SKM-1 (cell line): ENCODE measurements around the gene DENND4C.
"Not testable (repeated sequence)": the region's sequence is repeated elsewhere in the genome, so short reads cannot be mapped to it uniquely, and the experiment has no call there.

Experiments
- DNase-seq: peaks from one replicate; lab custom pipeline; 2025; ENCODE audit not compliant: unreplicated experiment; lab: John Stamatoyannopoulos, UW

The DENND4C gene

DNA sequence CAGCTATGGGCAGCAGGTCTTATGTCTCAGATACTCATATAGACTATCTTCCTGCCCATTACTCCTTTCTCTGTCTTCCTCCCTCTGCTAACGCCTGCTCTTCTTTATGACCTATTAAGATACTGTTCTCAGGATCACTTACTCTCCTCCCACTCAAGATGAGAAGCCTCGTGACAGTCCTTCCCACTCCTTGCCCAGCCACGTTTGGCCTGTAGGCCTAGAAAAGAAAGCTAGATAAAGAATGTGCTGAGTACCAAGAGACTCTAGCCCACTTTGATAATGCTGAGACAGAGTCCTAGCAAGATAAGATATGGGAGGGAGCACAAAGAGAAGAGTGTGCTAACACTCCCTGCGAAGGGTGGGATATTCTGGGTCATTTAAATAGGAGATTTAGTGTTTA lies 6.8 kb upstream of the DENND4C start:
- no peak for DNase-seq

DNA sequence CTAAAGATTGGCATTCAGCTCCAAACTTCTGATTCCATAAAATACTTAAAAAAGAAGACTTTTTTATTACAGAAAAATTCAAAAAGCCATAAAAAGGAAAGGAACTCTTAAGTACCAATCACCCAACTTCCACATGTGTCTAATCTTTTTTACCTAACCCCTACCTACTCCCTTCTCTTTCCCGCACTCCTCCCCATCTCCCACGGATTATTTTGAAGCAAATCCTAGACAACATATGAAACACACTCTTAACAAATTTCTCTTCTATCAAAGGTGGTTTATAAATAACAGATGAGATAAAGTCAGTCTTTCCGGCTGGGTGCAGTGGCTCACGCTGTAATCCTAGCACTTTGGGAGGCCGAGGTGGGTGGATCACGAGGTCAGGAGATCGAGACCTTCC lies 5.9 kb upstream of the DENND4C start:
- DNase-seq = no peak

- DNase-seq = peak; percentile 42
These were observed 718 bp upstream of the DENND4C start for GRCh38 chr9:19229595-19230354.

GRCh38 chr9:19231126-19231903 lies 822 bp downstream of the DENND4C start:
- no peak for DNase-seq

DNA sequence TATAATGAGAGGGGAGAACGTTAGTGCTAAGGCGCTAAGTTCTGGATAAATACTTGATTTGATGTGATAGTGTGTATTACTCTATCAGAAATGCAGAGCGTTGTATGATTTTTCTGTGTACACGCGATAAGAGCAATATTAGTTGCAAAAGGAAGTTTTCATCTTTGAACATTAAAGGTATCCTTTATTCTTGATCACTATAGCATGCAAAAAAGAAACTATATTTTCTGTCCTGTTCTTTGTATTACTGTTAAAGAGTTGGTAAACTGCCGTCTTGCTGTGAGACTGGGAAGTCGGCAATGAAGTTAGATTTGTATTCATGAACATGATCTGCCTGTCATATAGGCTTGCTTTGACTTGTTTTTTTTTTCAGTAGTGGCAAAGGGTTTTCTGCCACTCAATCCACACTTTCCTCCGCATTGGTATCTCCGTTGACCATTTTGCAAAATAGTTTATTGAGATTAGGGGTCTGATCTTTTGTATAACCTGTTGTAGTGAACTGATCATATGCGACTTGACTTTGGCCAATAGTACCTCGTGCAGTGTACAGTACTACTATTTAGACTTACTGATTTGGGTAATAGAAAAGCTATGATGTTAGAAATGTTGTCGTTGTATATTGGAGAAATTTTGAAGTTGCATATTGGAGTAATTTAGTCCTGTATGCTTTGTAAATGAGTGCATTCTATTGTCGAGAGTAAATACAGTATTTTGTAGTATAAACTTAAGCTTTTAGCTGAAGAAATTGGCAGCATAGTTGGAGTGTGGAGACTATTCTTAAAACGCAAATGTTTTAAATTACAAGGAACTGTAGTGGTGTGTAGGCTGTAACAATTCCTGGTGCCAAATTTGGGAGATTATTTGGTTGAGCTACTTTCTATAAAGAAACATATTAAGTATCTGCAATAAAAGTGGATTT lies 1.7 kb downstream of the DENND4C start:
- DNase-seq = no peak

DNA sequence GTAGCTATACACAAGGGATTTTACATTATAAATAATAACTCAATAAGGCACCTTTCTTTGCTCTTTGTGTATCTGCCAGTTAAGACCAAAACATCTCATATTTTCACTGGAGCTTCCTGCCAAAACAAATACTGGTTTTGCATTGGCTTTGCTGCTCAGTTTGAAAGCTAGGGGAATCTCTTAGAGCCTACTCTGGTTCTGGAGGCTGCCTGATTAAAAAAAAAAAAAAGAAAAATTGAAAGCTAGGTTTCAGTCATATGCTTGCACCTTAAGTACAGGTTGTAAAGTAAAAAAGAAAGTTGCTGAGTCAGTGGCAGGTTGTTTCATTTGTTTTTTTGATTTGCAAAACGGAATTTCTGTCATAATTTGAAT lies 2.3 kb downstream of the DENND4C start:
- no peak for DNase-seq

DNA sequence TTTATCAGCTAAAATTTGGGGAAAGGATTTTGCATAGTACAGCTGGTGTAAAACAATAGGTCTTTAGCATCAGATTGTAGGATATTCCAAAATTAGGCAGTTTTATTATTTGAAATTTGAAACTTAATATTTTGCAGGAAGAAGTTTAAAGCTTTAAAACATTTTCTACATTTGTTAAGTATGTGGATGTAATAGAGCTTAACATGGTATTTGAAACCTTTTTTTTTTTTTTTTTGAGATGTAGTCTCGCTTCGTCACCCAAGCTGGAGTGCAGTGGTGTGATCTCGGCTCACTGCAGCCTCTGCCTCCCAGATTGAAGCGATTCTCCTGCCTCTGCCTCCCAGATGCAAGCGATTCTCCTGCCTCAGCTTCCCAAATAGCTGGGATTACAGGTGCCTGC lies 2.9 kb downstream of the DENND4C start:
- DNase-seq = no peak

- no peak for DNase-seq
These were observed 9.5 kb downstream of the DENND4C start for GRCh38 chr9:19239955-19240354.

DNA sequence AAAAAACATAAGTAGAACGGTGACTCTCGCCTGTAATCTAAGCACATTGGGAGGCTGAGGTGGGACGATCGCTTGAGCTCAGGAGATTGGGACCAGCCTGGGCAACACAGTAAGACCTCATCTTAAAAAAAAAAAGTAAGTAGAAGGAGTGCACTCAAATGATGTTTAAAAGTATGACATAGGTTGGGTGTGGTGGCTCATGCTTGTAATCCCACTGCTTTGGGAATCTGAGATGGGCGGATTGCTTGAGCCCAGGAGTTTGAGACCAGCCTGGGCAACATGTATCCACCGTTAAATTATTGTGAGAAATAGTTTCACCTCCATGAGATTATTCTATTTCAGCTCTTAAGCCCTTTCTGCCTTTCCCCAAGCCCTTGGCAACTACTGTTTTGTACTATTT lies 11.2 kb downstream of the DENND4C start:
- DNase-seq = no peak

- DNase-seq = no peak
These were observed 13.0 kb downstream of the DENND4C start for GRCh38 chr9:19243366-19244033.

- DNase-seq = no peak
These were observed 16.4 kb downstream of the DENND4C start for GRCh38 chr9:19246891-19247290.

DNA sequence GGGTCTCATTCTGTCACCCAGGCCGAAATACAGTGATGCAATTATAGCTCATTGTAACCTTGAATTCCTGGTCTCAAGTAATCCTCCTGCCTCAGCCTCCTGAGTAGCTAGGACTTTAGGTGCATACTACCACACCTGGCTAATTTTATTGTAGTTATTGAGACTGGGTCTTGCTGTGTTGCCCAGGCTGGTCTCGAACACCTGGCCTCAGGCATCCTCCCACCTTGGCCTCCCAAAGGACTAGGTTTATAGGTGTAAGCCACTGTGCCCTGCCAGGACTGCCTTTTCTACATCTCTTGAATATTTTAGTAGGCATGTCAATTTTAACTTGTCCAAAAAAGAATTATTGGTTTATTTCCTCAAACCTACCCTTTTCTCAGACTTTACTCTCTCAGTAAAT lies 16.9 kb downstream of the DENND4C start:
- DNase-seq = no peak

DNA sequence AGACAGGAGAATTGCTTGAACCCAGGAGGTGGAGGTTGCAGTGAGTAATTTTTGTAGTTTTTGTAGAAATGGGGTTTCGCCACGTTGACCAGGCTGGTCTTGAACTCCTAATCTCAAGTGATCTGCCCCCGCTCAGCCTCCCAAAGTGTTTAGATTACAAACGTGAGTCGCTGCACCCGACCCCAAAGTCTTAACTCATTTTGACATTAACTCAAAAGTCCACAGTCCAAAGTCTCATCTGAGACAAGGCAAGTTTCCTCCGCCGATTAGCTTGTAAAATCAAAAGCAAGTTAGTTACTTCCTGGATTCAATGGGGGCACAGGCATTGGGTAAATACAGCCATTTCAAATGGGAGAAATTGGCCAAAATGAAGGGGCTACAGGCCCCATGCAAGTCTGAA lies 19.9 kb downstream of the DENND4C start:
- not testable (repeated sequence) for DNase-seq

DNA sequence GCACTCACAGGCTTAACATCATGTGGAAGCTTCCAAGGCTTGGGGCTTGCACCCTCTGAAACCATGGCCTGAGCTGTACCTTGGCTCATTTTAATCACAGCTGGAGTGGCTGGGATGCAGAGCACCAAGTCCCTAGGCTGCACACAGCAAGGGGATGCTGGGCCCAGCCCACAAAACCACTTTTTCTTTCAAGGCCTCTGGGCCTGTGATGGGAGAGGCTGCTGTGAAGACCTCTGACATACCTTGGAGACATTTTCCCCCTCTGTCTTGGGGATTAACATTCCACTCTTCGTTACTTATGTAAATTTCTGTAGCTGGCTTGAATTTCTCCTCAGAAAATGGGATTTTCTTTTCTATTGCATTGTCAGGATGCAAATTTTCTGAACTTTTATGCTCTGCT lies 20.7 kb downstream of the DENND4C start:
- DNase-seq = not testable (repeated sequence)

- DNase-seq = not testable (repeated sequence)
These were observed 21.1 kb downstream of the DENND4C start for GRCh38 chr9:19251622-19252021.

DNA sequence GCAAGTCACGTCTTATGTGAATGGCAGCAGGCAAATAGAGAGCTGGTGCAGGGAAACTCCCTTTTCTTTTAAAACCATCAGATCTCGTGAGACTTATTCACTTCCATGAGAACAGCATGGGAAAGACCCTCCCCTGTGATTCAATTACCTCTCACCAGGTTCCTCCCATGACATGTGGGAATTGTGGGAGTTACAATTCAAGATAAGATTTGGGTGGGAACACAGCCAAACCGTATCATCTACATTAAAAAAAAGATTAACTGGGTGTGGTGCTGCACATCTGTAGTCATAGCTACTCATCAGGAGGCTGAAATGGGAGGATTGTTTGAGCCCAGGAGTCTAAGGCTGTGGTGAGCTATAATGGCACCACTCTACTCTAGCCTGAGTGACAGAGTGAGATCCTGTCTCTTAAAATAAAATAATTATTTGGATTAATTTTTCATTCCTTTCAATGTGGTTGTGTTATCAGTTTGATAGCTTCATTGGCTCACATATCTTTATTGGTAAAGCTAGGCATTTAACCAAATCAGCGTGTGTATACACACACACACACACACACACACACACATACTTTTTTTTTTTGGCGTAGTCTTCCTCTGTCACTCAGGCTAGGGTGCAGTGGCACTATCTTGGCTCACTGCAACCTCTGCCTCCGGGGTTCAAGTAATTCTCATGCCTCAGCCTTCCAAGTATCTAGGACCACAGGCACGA lies 21.8 kb downstream of the DENND4C start:
- DNase-seq = no peak

DNA sequence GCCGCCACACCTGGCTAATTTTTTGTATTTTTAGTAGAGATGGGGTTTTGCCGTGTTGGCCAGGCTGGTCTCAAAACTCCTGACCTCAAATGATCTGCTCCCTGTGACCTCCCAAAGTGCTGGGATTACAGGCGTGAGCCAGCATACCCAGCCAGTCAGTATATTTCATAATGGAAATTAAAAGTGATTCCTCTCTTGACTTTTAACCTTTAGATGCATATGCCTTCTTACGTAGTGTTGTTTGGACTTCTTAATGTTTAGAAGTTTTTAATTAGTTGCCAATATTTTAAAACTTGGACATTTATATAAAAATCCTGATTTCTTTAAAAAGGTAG lies 22.4 kb downstream of the DENND4C start:
- no peak for DNase-seq

GRCh38 chr9:19255112-19255511 lies 24.6 kb downstream of the DENND4C start:
- DNase-seq = no peak

DNA sequence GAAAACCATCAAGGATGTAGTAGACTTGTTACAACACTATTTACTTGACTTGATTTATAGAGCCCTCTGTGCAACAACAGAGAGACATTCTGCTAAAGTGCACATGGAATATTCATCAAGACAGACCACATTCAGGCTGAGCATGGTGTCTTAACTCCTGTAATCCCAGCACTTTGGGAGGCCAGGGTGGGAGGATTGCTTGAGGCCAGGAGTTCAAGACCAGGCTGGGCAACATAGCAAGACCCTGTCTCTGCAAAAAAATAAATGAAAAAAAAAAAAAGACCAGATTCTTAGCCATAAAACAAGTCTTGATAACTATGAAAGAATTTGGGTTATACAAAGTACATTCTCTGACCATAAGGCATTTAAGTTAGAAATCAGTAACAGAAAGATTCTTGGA lies 25.3 kb downstream of the DENND4C start:
- no peak for DNase-seq

- not testable (repeated sequence) for DNase-seq
These were observed 29.3 kb downstream of the DENND4C start for GRCh38 chr9:19259665-19260255.
